Measurements from ENCODE around the gene KRT2. TPM values are rescaled to one million over a fixed set of nuclear protein-coding genes. Genes with fewer than 3 reads are reported as not detected.

Gene KRT2
- total and polyA plus RNA-seq, 4 donors: not detected

- 70% methylated on average over 3 of the region's 3 CpGs for WGBS
- Histone ChIP-seq H3K36me3 (ENCODE audit: control insufficient read depth in 4 of 4, insufficient read depth in 3 of 4, low read depth in 1 of 4, low read length in 3 of 4) (no peaks in the 10 kb centered on the region), H3K9ac (ENCODE audit: low read depth in 1 of 2, low read length in 2 of 2) (no peak overlapping the region), H3K27me3 (ENCODE audit: control insufficient read depth in 4 of 4, insufficient read depth in 4 of 4, low read length in 3 of 4) (peaks cover 0 to 7% (median 2%) of the 10 kb centered on the region in 4 donors), H3K9me3 (ENCODE audit: control insufficient read depth in 4 of 4, low read length in 3 of 4) (no peaks in the 10 kb centered on the region), H3K4me1 (ENCODE audit: control insufficient read depth in 4 of 4, insufficient read depth in 4 of 4, low read length in 3 of 4) (peaks cover 0 to 5% (median 4%) of the 10 kb centered on the region in 4 donors), H3K4me3 (ENCODE audit: low read depth in 1 of 3, low read length in 3 of 3) (no peak overlapping the region), H3K27ac (ENCODE audit: low read depth in 1 of 2, low read length in 2 of 2) (no peak overlapping the region)
- no peak for DNase-seq (ENCODE audit: low spot score)
- TF ChIP-seq SP1 (IDR thresholded peaks at IDR 0.05) (no peak), HNF4A (conservative IDR thresholded peaks at IDR 0.05) (no peak), NR2F2 (IDR thresholded peaks at IDR 0.05) (no peak), FOXA2 (IDR thresholded peaks at IDR 0.05) (no peak), YY1 (IDR thresholded peaks at IDR 0.05) (no peak), FOXA1 (IDR thresholded peaks at IDR 0.05) (no peak), EGR1 (IDR thresholded peaks at IDR 0.05; ENCODE audit: low read depth in 2 of 2) (no peak)
- TF ChIP-seq, protein P1, sequence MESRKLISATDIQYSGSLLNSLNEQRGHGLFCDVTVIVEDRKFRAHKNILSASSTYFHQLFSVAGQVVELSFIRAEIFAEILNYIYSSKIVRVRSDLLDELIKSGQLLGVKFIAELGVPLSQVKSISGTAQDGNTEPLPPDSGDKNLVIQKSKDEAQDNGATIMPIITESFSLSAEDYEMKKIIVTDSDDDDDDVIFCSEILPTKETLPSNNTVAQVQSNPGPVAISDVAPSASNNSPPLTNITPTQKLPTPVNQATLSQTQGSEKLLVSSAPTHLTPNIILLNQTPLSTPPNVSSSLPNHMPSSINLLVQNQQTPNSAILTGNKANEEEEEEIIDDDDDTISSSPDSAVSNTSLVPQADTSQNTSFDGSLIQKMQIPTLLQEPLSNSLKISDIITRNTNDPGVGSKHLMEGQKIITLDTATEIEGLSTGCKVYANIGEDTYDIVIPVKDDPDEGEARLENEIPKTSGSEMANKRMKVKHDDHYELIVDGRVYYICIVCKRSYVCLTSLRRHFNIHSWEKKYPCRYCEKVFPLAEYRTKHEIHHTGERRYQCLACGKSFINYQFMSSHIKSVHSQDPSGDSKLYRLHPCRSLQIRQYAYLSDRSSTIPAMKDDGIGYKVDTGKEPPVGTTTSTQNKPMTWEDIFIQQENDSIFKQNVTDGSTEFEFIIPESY (IDR thresholded peaks at IDR 0.05): no peak
- TF ChIP-seq, protein P2, sequence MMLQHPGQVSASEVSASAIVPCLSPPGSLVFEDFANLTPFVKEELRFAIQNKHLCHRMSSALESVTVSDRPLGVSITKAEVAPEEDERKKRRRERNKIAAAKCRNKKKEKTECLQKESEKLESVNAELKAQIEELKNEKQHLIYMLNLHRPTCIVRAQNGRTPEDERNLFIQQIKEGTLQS (IDR thresholded peaks at IDR 0.05): no peak
Observed at GRCh38 chr12:52695039-52695438, 43.0 kb upstream of the KRT2 start.

GRCh38 chr12:52694151-52694550 is 42.1 kb upstream of the KRT2 start:
- TF ChIP-seq FOXA2 (IDR thresholded peaks at IDR 0.05): no peak
- no peak for TF ChIP-seq YY1 (IDR thresholded peaks at IDR 0.05)
- TF ChIP-seq MAX (IDR thresholded peaks at IDR 0.05): no peak
- no peak for TF ChIP-seq GABPA (IDR thresholded peaks at IDR 0.05 in 1 of 2, conservative IDR thresholded peaks at IDR 0.05 in 1 of 2)
- TF ChIP-seq RXRA (IDR thresholded peaks at IDR 0.05): no peak
- TF ChIP-seq HNF4G (IDR thresholded peaks at IDR 0.05): no peak
- TF ChIP-seq NR2F2 (IDR thresholded peaks at IDR 0.05): no peak
- TF ChIP-seq, protein P1 (IDR thresholded peaks at IDR 0.05): no peak
- no peak for TF ChIP-seq HNF4A (conservative IDR thresholded peaks at IDR 0.05)
- TF ChIP-seq, protein P3, sequence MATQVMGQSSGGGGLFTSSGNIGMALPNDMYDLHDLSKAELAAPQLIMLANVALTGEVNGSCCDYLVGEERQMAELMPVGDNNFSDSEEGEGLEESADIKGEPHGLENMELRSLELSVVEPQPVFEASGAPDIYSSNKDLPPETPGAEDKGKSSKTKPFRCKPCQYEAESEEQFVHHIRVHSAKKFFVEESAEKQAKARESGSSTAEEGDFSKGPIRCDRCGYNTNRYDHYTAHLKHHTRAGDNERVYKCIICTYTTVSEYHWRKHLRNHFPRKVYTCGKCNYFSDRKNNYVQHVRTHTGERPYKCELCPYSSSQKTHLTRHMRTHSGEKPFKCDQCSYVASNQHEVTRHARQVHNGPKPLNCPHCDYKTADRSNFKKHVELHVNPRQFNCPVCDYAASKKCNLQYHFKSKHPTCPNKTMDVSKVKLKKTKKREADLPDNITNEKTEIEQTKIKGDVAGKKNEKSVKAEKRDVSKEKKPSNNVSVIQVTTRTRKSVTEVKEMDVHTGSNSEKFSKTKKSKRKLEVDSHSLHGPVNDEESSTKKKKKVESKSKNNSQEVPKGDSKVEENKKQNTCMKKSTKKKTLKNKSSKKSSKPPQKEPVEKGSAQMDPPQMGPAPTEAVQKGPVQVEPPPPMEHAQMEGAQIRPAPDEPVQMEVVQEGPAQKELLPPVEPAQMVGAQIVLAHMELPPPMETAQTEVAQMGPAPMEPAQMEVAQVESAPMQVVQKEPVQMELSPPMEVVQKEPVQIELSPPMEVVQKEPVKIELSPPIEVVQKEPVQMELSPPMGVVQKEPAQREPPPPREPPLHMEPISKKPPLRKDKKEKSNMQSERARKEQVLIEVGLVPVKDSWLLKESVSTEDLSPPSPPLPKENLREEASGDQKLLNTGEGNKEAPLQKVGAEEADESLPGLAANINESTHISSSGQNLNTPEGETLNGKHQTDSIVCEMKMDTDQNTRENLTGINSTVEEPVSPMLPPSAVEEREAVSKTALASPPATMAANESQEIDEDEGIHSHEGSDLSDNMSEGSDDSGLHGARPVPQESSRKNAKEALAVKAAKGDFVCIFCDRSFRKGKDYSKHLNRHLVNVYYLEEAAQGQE (IDR thresholded peaks at IDR 0.05): no peak
- TF ChIP-seq EGR1 (IDR thresholded peaks at IDR 0.05; ENCODE audit: low read depth in 2 of 2): no peak
- no peak for TF ChIP-seq TAF1 (conservative IDR thresholded peaks at IDR 0.05)
- TF ChIP-seq CTCF (IDR thresholded peaks at IDR 0.05; ENCODE audit: low read depth, low read length, missing input control): no peak
- TF ChIP-seq JUND (IDR thresholded peaks at IDR 0.05): no peak
- TF ChIP-seq SP1 (IDR thresholded peaks at IDR 0.05): no peak
- Histone ChIP-seq H3K27me3 (ENCODE audit: control insufficient read depth in 4 of 4, insufficient read depth in 4 of 4, low read length in 3 of 4) (peaks cover 0 to 7% (median 2%) of the 10 kb centered on the region in 4 donors), H3K4me1 (ENCODE audit: control insufficient read depth in 4 of 4, insufficient read depth in 4 of 4, low read length in 3 of 4) (peaks cover 0 to 5% (median 4%) of the 10 kb centered on the region in 4 donors), H3K27ac (ENCODE audit: low read depth in 1 of 2, low read length in 2 of 2) (no peak overlapping the region), H3K9ac (ENCODE audit: low read depth in 1 of 2, low read length in 2 of 2) (no peak overlapping the region), H3K4me3 (ENCODE audit: low read depth in 1 of 3, low read length in 3 of 3) (no peak overlapping the region), H3K36me3 (ENCODE audit: control insufficient read depth in 4 of 4, insufficient read depth in 3 of 4, low read depth in 1 of 4, low read length in 3 of 4) (no peaks in the 10 kb centered on the region), H3K9me3 (ENCODE audit: control insufficient read depth in 4 of 4, low read length in 3 of 4) (no peaks in the 10 kb centered on the region)
- WGBS: 84% methylated on average over 6 of the region's 6 CpGs
- no peak for DNase-seq (ENCODE audit: low spot score)

Measured in liver (tissue), 9 donors.